Astrocyte (in vitro differentiated cells and primary cell): ENCODE measurements around the gene KRT37. TPM values are rescaled to one million over a fixed set of nuclear protein-coding genes. Genes with fewer than 3 reads are reported as not detected.
"Not testable (repeated sequence)": the region's sequence is repeated elsewhere in the genome, so short reads cannot be mapped to it uniquely, and the experiment has no call there.

Experiments used
- DNase-seq: peaks from one replicate; pipeline ENCODE4 v3.0.0-alpha.2; 2010; ENCODE audit warnings: low read depth
- FAIRE-seq: peaks from 2 replicates; lab custom pipeline; 2011; peaks lifted over from hg19 to GRCh38; lab: Jason Lieb, UNC
- H2AFZ ChIP-seq: 2 replicates; pipeline ENCODE4 v1.6.0; 2012; ENCODE audit warnings: low read depth, low read length, inconsistent platforms
- H3K27ac ChIP-seq: 2 replicates; pipeline ENCODE4 v1.5.1; 2011; ENCODE audit warnings: low read depth, low read length, inconsistent platforms
- H3K27me3 ChIP-seq: 2 replicates; pipeline ENCODE4 v1.6.0; 2011; ENCODE audit warnings: low read length, inconsistent platforms; ENCODE audit not compliant: insufficient read depth
- H3K36me3 ChIP-seq: 2 replicates; pipeline ENCODE4 v1.5.1; 2011; ENCODE audit warnings: low read length, inconsistent platforms; ENCODE audit not compliant: insufficient read depth
- H3K4me1 ChIP-seq: 2 replicates; pipeline ENCODE4 v1.5.1; 2011; ENCODE audit warnings: low read length, inconsistent platforms; ENCODE audit not compliant: insufficient read depth
- H3K4me2 ChIP-seq: 2 replicates; pipeline ENCODE4 v1.6.0; 2012; ENCODE audit warnings: low read length, inconsistent platforms
- H3K4me3 ChIP-seq: 2 replicates; pipeline ENCODE4 v1.5.1; 2011; ENCODE audit warnings: low read depth, mild to moderate bottlenecking, low read length, inconsistent platforms; ENCODE audit not compliant: insufficient read depth
- H3K79me2 ChIP-seq: 2 replicates; pipeline ENCODE4 v1.6.0; 2012; ENCODE audit warnings: mild to moderate bottlenecking, low read length, inconsistent platforms; ENCODE audit not compliant: insufficient read depth
- H3K9ac ChIP-seq: 2 replicates; pipeline ENCODE4 v1.6.0; 2012; ENCODE audit warnings: mild to moderate bottlenecking, low read length, inconsistent platforms
- H3K9me3 ChIP-seq: 2 replicates; pipeline ENCODE4 v1.5.1; 2012; ENCODE audit warnings: low read depth, mild to moderate bottlenecking, low read length, inconsistent platforms; ENCODE audit not compliant: insufficient read depth
- H4K20me1 ChIP-seq: 2 replicates; pipeline ENCODE4 v1.6.0; 2012; ENCODE audit warnings: low read length, inconsistent platforms; ENCODE audit not compliant: insufficient read depth
- H3K27ac Mint-ChIP-seq: one replicate; pipeline ENCODE4 v1.8.0; 2021; ENCODE audit warnings: mild to moderate bottlenecking, mixed read lengths; ENCODE audit not compliant: unreplicated experiment
- H3K27me3 Mint-ChIP-seq: one replicate; pipeline ENCODE4 v1.8.0; 2021; ENCODE audit warnings: low read depth, mixed read lengths; ENCODE audit not compliant: unreplicated experiment
- H3K36me3 Mint-ChIP-seq: one replicate; pipeline ENCODE4 v1.8.0; 2021; ENCODE audit warnings: low read depth, mixed read lengths; ENCODE audit not compliant: unreplicated experiment
- H3K4me1 Mint-ChIP-seq: one replicate; pipeline ENCODE4 v1.8.0; 2021; ENCODE audit warnings: low read depth, mixed read lengths; ENCODE audit not compliant: unreplicated experiment
- H3K4me3 Mint-ChIP-seq: one replicate; pipeline ENCODE4 v1.8.0; 2021; ENCODE audit warnings: mild to moderate bottlenecking, moderate library complexity, mixed read lengths; ENCODE audit not compliant: unreplicated experiment
- H3K9me3 Mint-ChIP-seq: one replicate; pipeline ENCODE4 v1.8.0; 2021; ENCODE audit warnings: mild to moderate bottlenecking, mixed read lengths; ENCODE audit not compliant: unreplicated experiment
- CTCF ChIP-seq: IDR thresholded peaks from 2 replicates; pipeline ENCODE4 v1.5.1; 2011; ENCODE audit warnings: low read depth, mild to moderate bottlenecking, inconsistent platforms, low read length, moderate library complexity; ENCODE audit not compliant: insufficient read depth
- EZH2 ChIP-seq: IDR thresholded peaks from 2 replicates; pipeline ENCODE4 v1.6.1; 2012; ENCODE audit warnings: mild to moderate bottlenecking, low read length, inconsistent platforms; ENCODE audit not compliant: insufficient read depth
- total RNA-seq: library from RNA; stranded (reverse); gene quantifications from 2 replicates; pipeline ENCODE4 v1.2.1, GENCODE V29; 2021

The KRT37 gene
- total RNA-seq, 1 donor from 2014 or later = not detected

- Histone ChIP-seq H3K79me2 (no peaks in the 10 kb centered on the region), H4K20me1 (no peaks in the 10 kb centered on the region), H3K27ac (no peak overlapping the region), H3K9me3 (no peaks in the 10 kb centered on the region), H3K4me2 (no peak overlapping the region), H2AFZ (no peak overlapping the region), H3K4me1 (peaks cover 3% of the 10 kb centered on the region), H3K4me3 (no peak overlapping the region), H3K9ac (no peak overlapping the region), H3K36me3 (no peaks in the 10 kb centered on the region), H3K27me3 (no peaks in the 10 kb centered on the region)
- H3K4me1 Mint-ChIP-seq = peaks cover 12% of the 10 kb centered on the region
- no peaks in the 10 kb centered on the region for H3K9me3 Mint-ChIP-seq
- FAIRE-seq (no peak), DNase-seq (peak; percentile 48)
- no peak overlapping the region for H3K27ac Mint-ChIP-seq
- TF ChIP-seq EZH2 (no peak), CTCF (no peak)
- H3K27me3 Mint-ChIP-seq = no peaks in the 10 kb centered on the region
- H3K36me3 Mint-ChIP-seq = peaks cover 3% of the 10 kb centered on the region
- H3K4me3 Mint-ChIP-seq = no peak overlapping the region
Observed at GRCh38 chr17:41428591-41429291, 4.4 kb upstream of the KRT37 start.

GRCh38 chr17:41422586-41422985, 1.8 kb downstream of the KRT37 start:
- not testable (repeated sequence) for H3K36me3 ChIP-seq, H3K27me3 ChIP-seq, DNase-seq, H3K9me3 Mint-ChIP-seq, H3K79me2 ChIP-seq, H3K36me3 Mint-ChIP-seq, FAIRE-seq, H3K4me3 ChIP-seq, H3K27ac Mint-ChIP-seq, H4K20me1 ChIP-seq, H3K9ac ChIP-seq, H3K4me2 ChIP-seq, H3K27me3 Mint-ChIP-seq, H3K9me3 ChIP-seq, H3K4me3 Mint-ChIP-seq, H3K27ac ChIP-seq, H2AFZ ChIP-seq
- H3K4me1 ChIP-seq = peaks cover 16% of the 10 kb centered on the region
- H3K4me1 Mint-ChIP-seq = peaks cover 14% of the 10 kb centered on the region

- Histone ChIP-seq H3K9ac (no peak overlapping the region), H2AFZ (no peak overlapping the region), H3K27me3 (no peaks in the 10 kb centered on the region), H3K79me2 (no peaks in the 10 kb centered on the region), H3K4me2 (no peak overlapping the region), H3K27ac (no peak overlapping the region), H3K4me1 (peaks cover 22% of the 10 kb centered on the region), H3K36me3 (no peaks in the 10 kb centered on the region), H3K4me3 (no peak overlapping the region), H3K9me3 (no peaks in the 10 kb centered on the region), H4K20me1 (no peaks in the 10 kb centered on the region)
- H3K27me3 Mint-ChIP-seq = peaks cover 7% of the 10 kb centered on the region
- FAIRE-seq (peak; percentile 17), DNase-seq (no peak)
- peaks cover 3% of the 10 kb centered on the region for H3K36me3 Mint-ChIP-seq
- H3K27ac Mint-ChIP-seq = no peak overlapping the region
- H3K4me3 Mint-ChIP-seq = no peak overlapping the region
- H3K4me1 Mint-ChIP-seq = peaks cover 17% of the 10 kb centered on the region
- TF ChIP-seq EZH2 (no peak), CTCF (no peak)
- H3K9me3 Mint-ChIP-seq = no peaks in the 10 kb centered on the region
Observed at GRCh38 chr17:41421617-41422016, 2.8 kb downstream of the KRT37 start.
